Uterus (tissue), 2 donors: ENCODE data around the gene UVRAG.
"Not testable (repeated sequence)": the region's sequence is repeated elsewhere in the genome, so short reads cannot be mapped to it uniquely, and the experiment has no call there.

ENCODE experiments used
- CTCF ChIP-seq, 4 experiments: fragments of 200-600 bp in 2 of 4; fragments of 450-650 bp in 2 of 4; sonication (generic) in 2 of 4; IDR thresholded peaks; one replicate each; pipeline ENCODE4 v1.5.1; 2016 to 2019; ENCODE audit warnings: antibody characterized with exemption in 4 of 4, mild to moderate bottlenecking in 2 of 4, moderate library complexity in 1 of 4
- POLR2A ChIP-seq, 2 donors: fragments of 450-650 bp; IDR thresholded peaks; one replicate each; pipeline ENCODE4 v1.6.1; 2016; ENCODE audit warnings: antibody characterized with exemption in 2 of 2, mild to moderate bottlenecking in 1 of 2, moderate library complexity in 1 of 2

- TF ChIP-seq POLR2A, CTCF (IDR thresholded peaks at IDR 0.05): not testable (repeated sequence)
These were observed 266.1 kb downstream of the UVRAG start for GRCh38 chr11:76081084-76081483.
